K562 (cell line): Measurements from ENCODE around the gene C12orf43. TPM values are rescaled to one million over a fixed set of nuclear protein-coding genes. Genes with fewer than 3 reads are reported as not detected.

ENCODE experiments used
- BHLHE40 ChIP-seq: IDR thresholded peaks from 2 replicates; pipeline ENCODE4 v1.6.1; 2011; ENCODE audit warnings: low read length, improper control_type of control experiment
- C11orf30 ChIP-seq: fragments of 450-650 bp; IDR thresholded peaks from 2 replicates; pipeline ENCODE4 v1.6.1; 2016; ENCODE audit warnings: low read depth, mild to moderate bottlenecking
- CHD2 ChIP-seq: IDR thresholded peaks from 2 replicates; pipeline ENCODE4 v1.6.1; 2011; ENCODE audit warnings: low read depth, low read length
- CREB3 ChIP-seq: fragments of 450-650 bp; conservative IDR thresholded peaks from 2 replicates; pipeline ENCODE4 v1.6.1; 2016; ENCODE audit warnings: missing genetic modification characterization, low read depth, mild to moderate bottlenecking, missing compliant biosample characterization, moderate library complexity
- DNMT1 ChIP-seq: fragments of 450-650 bp; IDR thresholded peaks from 2 replicates; pipeline ENCODE4 v1.6.1; 2016; ENCODE audit warnings: antibody characterized with exemption, mild to moderate bottlenecking
- EZH2 ChIP-seq: IDR thresholded peaks from 2 replicates; pipeline ENCODE4 v1.6.1; 2012; ENCODE audit warnings: low read depth, mild to moderate bottlenecking, inconsistent platforms, low read length, borderline replicate concordance
- FOXA3 ChIP-seq, 2 experiments: fragments of 450-650 bp in 1 of 2; sonication (generic) in 1 of 2; formaldehyde crosslinking; IDR thresholded peaks in 1 of 2; conservative IDR thresholded peaks in 1 of 2; 2 replicates each; pipeline versions ENCODE4 v1.4.0 to v1.8.0; 2020 to 2022; ENCODE audit warnings: mild to moderate bottlenecking in 2 of 2, missing genetic modification reagents in 1 of 2
- HIVEP1 ChIP-seq: fragments of 250-450 bp; sonication (Bioruptor Pico); IDR thresholded peaks from 2 replicates; pipeline ENCODE4 v1.4.0; 2020; ENCODE audit warnings: mild to moderate bottlenecking
- HNRNPK ChIP-seq: fragments of 200-400 bp; formaldehyde crosslinking; IDR thresholded peaks from one replicate; pipeline ENCODE4 v1.6.1; 2018; ENCODE audit warnings: mild to moderate bottlenecking, low read depth, low read length; ENCODE audit not compliant: poor library complexity, severe bottlenecking
- KDM4B ChIP-seq, 2 experiments: fragments of 450-650 bp in 1 of 2; sonication (generic) in 1 of 2; IDR thresholded peaks; 2 replicates each; pipeline ENCODE4 v1.6.1; 2016 to 2017; ENCODE audit warnings: borderline replicate concordance in 2 of 2, antibody characterized with exemption in 1 of 2, low read depth in 1 of 2, mild to moderate bottlenecking in 1 of 2
- MAFF ChIP-seq: IDR thresholded peaks from 2 replicates; pipeline ENCODE4 v1.6.1; 2012; ENCODE audit warnings: low read length, improper control_type of control experiment
- NFE2 ChIP-seq: IDR thresholded peaks from 2 replicates; pipeline ENCODE4 v1.6.1; 2014; ENCODE audit warnings: antibody characterized with exemption, low read depth
- PHB ChIP-seq: fragments of 250-450 bp; sonication (Bioruptor Pico); IDR thresholded peaks from 2 replicates; pipeline ENCODE4 v1.5.0; 2021
- POU5F1 ChIP-seq: fragments of 150-350 bp; IDR thresholded peaks from 2 replicates; pipeline ENCODE4 v1.6.1; 2014; ENCODE audit warnings: borderline replicate concordance, low read length, low read depth, mild to moderate bottlenecking; ENCODE audit not compliant: partially characterized antibody
- PTTG1 ChIP-seq: fragments of 450-650 bp; IDR thresholded peaks from 2 replicates; pipeline ENCODE4 v1.6.1; 2016; ENCODE audit warnings: low read depth, mild to moderate bottlenecking, missing genetic modification characterization, missing compliant biosample characterization
- STAT5B ChIP-seq: fragments of 250-450 bp; sonication (Bioruptor Pico); IDR thresholded peaks from 2 replicates; pipeline ENCODE4 v1.8.0; 2021; ENCODE audit warnings: mild to moderate bottlenecking, inconsistent platforms
- TCF7 ChIP-seq: sonication (generic); IDR thresholded peaks from 2 replicates; pipeline ENCODE4 v1.6.1; 2016; ENCODE audit warnings: antibody characterized with exemption, borderline replicate concordance
- ZNF263 ChIP-seq: sonication (generic); formaldehyde crosslinking; IDR thresholded peaks from 2 replicates; pipeline ENCODE4 v1.8.0; 2022; ENCODE audit warnings: mild to moderate bottlenecking, missing genetic modification reagents, borderline replicate concordance
- ZNF282 ChIP-seq: sonication (generic); formaldehyde crosslinking; IDR thresholded peaks from 2 replicates; pipeline ENCODE4 v1.8.1; 2023; ENCODE audit warnings: missing genetic modification reagents
- ZNF644 ChIP-seq: fragments of 200-800 bp; sonication (Bioruptor generic); IDR thresholded peaks from 2 replicates; pipeline ENCODE4 v1.6.1; 2016; ENCODE audit warnings: low read depth, missing genetic modification characterization, missing compliant biosample characterization
- ZNF76 ChIP-seq: fragments of 250-450 bp; sonication (Bioruptor Pico); IDR thresholded peaks from 2 replicates; pipeline ENCODE4 v1.4.0; 2020; ENCODE audit warnings: mild to moderate bottlenecking, moderate library complexity, borderline replicate concordance
- polyA plus RNA-seq, 8 experiments: library from polyadenylated mRNA; depleted of rRNA in 4 of 8; stranded (reverse) in 5 of 8; unstranded in 3 of 8; fragments of >200 nt; fragmentation: Nextera tagmentation in 2 of 8; fragmentation: Illumina TruSeq in 1 of 8; extraction: Ambion mirVana in 2 of 8; extraction: Trizol in 1 of 8; gene quantifications; 2 replicates each; pipeline versions ENCODE4 v1.2.1 to v1.2.3, GENCODE V29; 2011 to 2014; ENCODE audit warnings: inconsistent platforms in 1 of 8, missing spikeins in 1 of 8
- total RNA-seq, 7 experiments: library from RNA; depleted of rRNA in 6 of 7; stranded (reverse); fragments of >200 nt in 6 of 7; fragmentation: Illumina TruSeq in 2 of 7; extraction: Trizol in 2 of 7; gene quantifications; 2 replicates each; pipeline versions ENCODE4 v1.2.1 to v1.2.3, GENCODE V29; 2011 to 2021; ENCODE audit warnings: low replicate concordance in 1 of 7
- TF ChIP-seq, protein P1 (sequence below): fragments of 200-800 bp; sonication (Bioruptor generic); IDR thresholded peaks from 2 replicates; pipeline ENCODE4 v1.6.1; 2017; ENCODE audit warnings: missing genetic modification characterization, missing compliant biosample characterization
- TF ChIP-seq, protein P2 (sequence below): fragments of 450-650 bp; IDR thresholded peaks from 2 replicates; pipeline ENCODE4 v1.6.1; 2018; ENCODE audit not compliant: partially characterized antibody

The C12orf43 gene
- total and polyA plus RNA-seq, 9 of the 15 experiments (the other 6 are each of a cell fraction or from before 2014, with no cell fraction given): 4.3 to 22.2 (median 16.8) TPM

GRCh38 chr12:121060149-121061001 is 44.1 kb upstream of the C12orf43 start (continued):
- TF ChIP-seq HNRNPK (no peak), ZNF282 (CRISPR knock-in tag) (no peak), MAFF (no peak), DNMT1 (no peak), EZH2 (no peak), HIVEP1 (CRISPR knock-in tag) (no peak), PHB (CRISPR knock-in tag) (no peak), C11orf30 (peak; percentile 36; the same call in 1 of the 2 replicates), CHD2 (no peak), KDM4B (IDR thresholded peaks at IDR 0.05; ENCODE audit: borderline replicate concordance in 2 of 2, low read depth in 1 of 2) (no peak), POU5F1 (no peak), FOXA3 (CRISPR knock-in tag; conservative IDR thresholded peaks at IDR 0.05 in 1 of 2, IDR thresholded peaks at IDR 0.05 in 1 of 2) (no peak), ZNF644 (tag) (no peak), ZNF263 (no peak), BHLHE40 (no peak), TCF7 (no peak), ZNF76 (no peak), PTTG1 (tag) (no peak), NFE2 (no peak), STAT5B (CRISPR knock-in tag) (no peak), CREB3 (tag) (no peak)
- TF ChIP-seq, protein P1, sequence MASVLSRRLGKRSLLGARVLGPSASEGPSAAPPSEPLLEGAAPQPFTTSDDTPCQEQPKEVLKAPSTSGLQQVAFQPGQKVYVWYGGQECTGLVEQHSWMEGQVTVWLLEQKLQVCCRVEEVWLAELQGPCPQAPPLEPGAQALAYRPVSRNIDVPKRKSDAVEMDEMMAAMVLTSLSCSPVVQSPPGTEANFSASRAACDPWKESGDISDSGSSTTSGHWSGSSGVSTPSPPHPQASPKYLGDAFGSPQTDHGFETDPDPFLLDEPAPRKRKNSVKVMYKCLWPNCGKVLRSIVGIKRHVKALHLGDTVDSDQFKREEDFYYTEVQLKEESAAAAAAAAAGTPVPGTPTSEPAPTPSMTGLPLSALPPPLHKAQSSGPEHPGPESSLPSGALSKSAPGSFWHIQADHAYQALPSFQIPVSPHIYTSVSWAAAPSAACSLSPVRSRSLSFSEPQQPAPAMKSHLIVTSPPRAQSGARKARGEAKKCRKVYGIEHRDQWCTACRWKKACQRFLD (CRISPR knock-in tag): 0 out of 2 replicates have a peak, but pooled peaks have one; percentile 30
- TF ChIP-seq, protein P2, sequence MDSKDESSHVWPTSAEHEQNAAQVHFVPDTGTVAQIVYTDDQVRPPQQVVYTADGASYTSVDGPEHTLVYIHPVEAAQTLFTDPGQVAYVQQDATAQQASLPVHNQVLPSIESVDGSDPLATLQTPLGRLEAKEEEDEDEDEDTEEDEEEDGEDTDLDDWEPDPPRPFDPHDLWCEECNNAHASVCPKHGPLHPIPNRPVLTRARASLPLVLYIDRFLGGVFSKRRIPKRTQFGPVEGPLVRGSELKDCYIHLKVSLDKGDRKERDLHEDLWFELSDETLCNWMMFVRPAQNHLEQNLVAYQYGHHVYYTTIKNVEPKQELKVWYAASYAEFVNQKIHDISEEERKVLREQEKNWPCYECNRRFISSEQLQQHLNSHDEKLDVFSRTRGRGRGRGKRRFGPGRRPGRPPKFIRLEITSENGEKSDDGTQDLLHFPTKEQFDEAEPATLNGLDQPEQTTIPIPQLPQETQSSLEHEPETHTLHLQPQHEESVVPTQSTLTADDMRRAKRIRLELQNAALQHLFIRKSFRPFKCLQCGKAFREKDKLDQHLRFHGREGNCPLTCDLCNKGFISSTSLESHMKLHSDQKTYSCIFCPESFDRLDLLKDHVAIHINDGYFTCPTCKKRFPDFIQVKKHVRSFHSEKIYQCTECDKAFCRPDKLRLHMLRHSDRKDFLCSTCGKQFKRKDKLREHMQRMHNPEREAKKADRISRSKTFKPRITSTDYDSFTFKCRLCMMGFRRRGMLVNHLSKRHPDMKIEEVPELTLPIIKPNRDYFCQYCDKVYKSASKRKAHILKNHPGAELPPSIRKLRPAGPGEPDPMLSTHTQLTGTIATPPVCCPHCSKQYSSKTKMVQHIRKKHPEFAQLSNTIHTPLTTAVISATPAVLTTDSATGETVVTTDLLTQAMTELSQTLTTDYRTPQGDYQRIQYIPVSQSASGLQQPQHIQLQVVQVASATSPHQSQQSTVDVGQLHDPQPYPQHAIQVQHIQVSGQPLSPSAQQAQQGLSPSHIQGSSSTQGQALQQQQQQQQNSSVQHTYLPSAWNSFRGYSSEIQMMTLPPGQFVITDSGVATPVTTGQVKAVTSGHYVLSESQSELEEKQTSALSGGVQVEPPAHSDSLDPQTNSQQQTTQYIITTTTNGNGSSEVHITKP: peak; percentile 49
